Measurements from ENCODE around the gene MAL. TPM values are rescaled to one million over a fixed set of nuclear protein-coding genes. Genes with fewer than 3 reads are reported as not detected.

Gene MAL
- total and polyA plus RNA-seq, 2 of the 4 experiments (the other 2 are of a cell fraction), result not detected

DNA sequence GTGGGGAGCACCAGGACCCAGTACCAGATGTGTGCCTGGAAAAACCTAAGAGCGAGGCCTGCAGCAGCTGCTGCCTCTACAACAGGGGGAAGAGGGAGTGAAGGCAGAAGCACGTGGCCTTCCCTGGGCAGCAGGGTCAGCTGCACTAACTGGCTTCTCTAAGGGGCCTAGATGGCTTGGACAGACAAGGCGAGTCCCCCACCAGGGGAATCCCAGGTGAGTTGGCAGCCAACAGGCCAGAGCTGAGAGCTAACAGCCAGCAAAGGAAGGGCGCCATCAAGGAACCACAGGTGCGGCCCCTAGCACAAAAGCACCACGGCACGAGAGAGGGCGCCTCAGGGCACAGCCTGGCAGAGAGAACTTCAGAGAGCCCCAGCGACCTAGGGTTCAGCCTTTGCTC lies 19.8 kb upstream of the MAL start:
- Histone ChIP-seq H3K9ac (ENCODE audit: low read depth, low read length) (no peak overlapping the region), H2BK15ac (ENCODE audit: low read depth, low read length) (no peak overlapping the region), H4K20me1 (ENCODE audit: insufficient read depth, low read length) (no peaks in the 10 kb centered on the region; the same call in 1 of the 2 replicates), H3K4me3 (ENCODE audit: insufficient read depth, low read depth, low read length) (no peak overlapping the region), H2AK9ac (replicated peaks; ENCODE audit: low read depth, low read length, poor library complexity) (no peak overlapping the region), H2AK5ac (ENCODE audit: low read depth, low read length) (no peak overlapping the region), H2AFZ (replicated peaks; ENCODE audit: low read length, poor library complexity) (no peak overlapping the region), H2BK5ac (ENCODE audit: low read depth, low read length, poor library complexity, severe bottlenecking) (no peak overlapping the region), H3K9me1 (ENCODE audit: insufficient read depth, low read length) (no peaks in the 10 kb centered on the region), H3K27ac (ENCODE audit: insufficient read depth, low read length) (no peak overlapping the region), H2BK120ac (ENCODE audit: low read depth, low read length) (no peak overlapping the region), H3K27me3 (ENCODE audit: control insufficient read depth, insufficient read depth, low read length) (peaks cover 27% of the 10 kb centered on the region; the same call in 1 of the 2 replicates), H3K9me3 (ENCODE audit: control insufficient read depth, insufficient read depth, low read length) (no peaks in the 10 kb centered on the region), H4K91ac (ENCODE audit: insufficient read depth, low read depth, low read length) (no peak overlapping the region), H2BK20ac (ENCODE audit: low read depth, low read length) (no peak overlapping the region), H3K18ac (ENCODE audit: low read depth, low read length) (no peak overlapping the region), H3K14ac (replicated peaks; ENCODE audit: low read depth, low read length) (no peak overlapping the region), H3K79me1 (ENCODE audit: low read depth in 1 of 2, low read length in 2 of 2) (no peaks in the 10 kb centered on the region), H3K56ac (ENCODE audit: extremely low read depth, insufficient read depth, low read length) (no peak overlapping the region), H3K36me3 (ENCODE audit: control insufficient read depth, insufficient read depth, low read length) (no peaks in the 10 kb centered on the region), H4K8ac (ENCODE audit: low read depth in 2 of 2, low read length in 2 of 2) (no peak overlapping the region), H3K23ac (ENCODE audit: low read depth, low read length) (no peak overlapping the region), H3K4me1 (ENCODE audit: control insufficient read depth, insufficient read depth, low read length) (no peaks in the 10 kb centered on the region), H4K5ac (ENCODE audit: low read depth, low read length) (no peak overlapping the region), H3K4me2 (ENCODE audit: low read depth, low read length) (no peak overlapping the region), H3K4ac (ENCODE audit: low read depth, low read length) (no peak overlapping the region)
- dilution Hi-C loops (cut with HindIII; ENCODE audit: low sequenced_read_pairs, unreplicated experiment), result no loop called here
- DNase-seq, result no peak
- WGBS, 2 experiments (ENCODE audit: extremely low coverage in 2 of 2, insufficient read length in 1 of 2), result 24% methylated on average over 2 of the region's 9 CpGs; no CpG with 5 or more reads in 1 of the 2 experiments
- no TSS peak for BruUV-seq (replicated peaks)
- in situ Hi-C loops (cut with MboI; ENCODE audit: low sequenced_read_pairs), result no loop called here
- POLR2A ChIA-PET (ENCODE audit: unreplicated experiment), result no interaction called here
- ATAC-seq (ENCODE audit: low read depth), result no peak
- CTCF ChIA-PET, result no interaction called here
- intact Hi-C loops (cut with micrococcal nuclease), result no loop called here
- no peak for TF ChIP-seq SMC3 (IDR thresholded peaks at IDR 0.05; ENCODE audit: low read depth, low read length)
- TF ChIP-seq POLR2A (IDR thresholded peaks at IDR 0.05; ENCODE audit: low read depth, low read length), result no peak
- no peak for TF ChIP-seq FOS (IDR thresholded peaks at IDR 0.05; ENCODE audit: low read depth, low read length)
- no peak for TF ChIP-seq RAD21 (IDR thresholded peaks at IDR 0.05; ENCODE audit: low read length)
- no peak for TF ChIP-seq CTCF (conservative IDR thresholded peaks at IDR 0.05; ENCODE audit: low read depth, low read length)
- TF ChIP-seq BHLHE40 (IDR thresholded peaks at IDR 0.05; ENCODE audit: low read depth, low read length), result no peak
- TF ChIP-seq CHD1 (IDR thresholded peaks at IDR 0.05; ENCODE audit: low read depth, low read length), result no peak
- no peak for TF ChIP-seq RFX5 (IDR thresholded peaks at IDR 0.05; ENCODE audit: low read depth, low read length)
- no peak for TF ChIP-seq ELK1 (IDR thresholded peaks at IDR 0.05; ENCODE audit: borderline replicate concordance, low read depth, low read length)
- TF ChIP-seq USF2 (IDR thresholded peaks at IDR 0.05; ENCODE audit: low read depth, low read length), result no peak
- TF ChIP-seq NFE2L2 (IDR thresholded peaks at IDR 0.05; ENCODE audit: low read depth, low read length), result no peak
- no peak for TF ChIP-seq CEBPB (IDR thresholded peaks at IDR 0.05; ENCODE audit: low read depth, low read length)
- no peak for TF ChIP-seq RCOR1 (IDR thresholded peaks at IDR 0.05; ENCODE audit: insufficient replicate concordance, low read length)
- no peak for TF ChIP-seq MXI1 (IDR thresholded peaks at IDR 0.05; ENCODE audit: borderline replicate concordance, low read depth, low read length)
- TF ChIP-seq MAZ (IDR thresholded peaks at IDR 0.05; ENCODE audit: borderline replicate concordance, low read depth, low read length), result no peak
- TF ChIP-seq MAFK (IDR thresholded peaks at IDR 0.05; ENCODE audit: low read depth, low read length), result no peak

Data from IMR-90 (cell line).